B cell (primary cell): ENCODE data around the gene SMAP2.

ENCODE experiments used
- CTCF ChIP-seq: fragments of 200-600 bp; IDR thresholded peaks from one replicate; pipeline ENCODE4 v1.8.0; 2022; ENCODE audit warnings: antibody characterized with exemption, mild to moderate bottlenecking
- EZH2 ChIP-seq: IDR thresholded peaks from 2 replicates; pipeline ENCODE4 v1.6.1; 2012; ENCODE audit warnings: borderline replicate concordance, low read depth, mild to moderate bottlenecking, moderate library complexity, low read length; ENCODE audit not compliant: insufficient read depth, poor library complexity, severe bottlenecking

DNA sequence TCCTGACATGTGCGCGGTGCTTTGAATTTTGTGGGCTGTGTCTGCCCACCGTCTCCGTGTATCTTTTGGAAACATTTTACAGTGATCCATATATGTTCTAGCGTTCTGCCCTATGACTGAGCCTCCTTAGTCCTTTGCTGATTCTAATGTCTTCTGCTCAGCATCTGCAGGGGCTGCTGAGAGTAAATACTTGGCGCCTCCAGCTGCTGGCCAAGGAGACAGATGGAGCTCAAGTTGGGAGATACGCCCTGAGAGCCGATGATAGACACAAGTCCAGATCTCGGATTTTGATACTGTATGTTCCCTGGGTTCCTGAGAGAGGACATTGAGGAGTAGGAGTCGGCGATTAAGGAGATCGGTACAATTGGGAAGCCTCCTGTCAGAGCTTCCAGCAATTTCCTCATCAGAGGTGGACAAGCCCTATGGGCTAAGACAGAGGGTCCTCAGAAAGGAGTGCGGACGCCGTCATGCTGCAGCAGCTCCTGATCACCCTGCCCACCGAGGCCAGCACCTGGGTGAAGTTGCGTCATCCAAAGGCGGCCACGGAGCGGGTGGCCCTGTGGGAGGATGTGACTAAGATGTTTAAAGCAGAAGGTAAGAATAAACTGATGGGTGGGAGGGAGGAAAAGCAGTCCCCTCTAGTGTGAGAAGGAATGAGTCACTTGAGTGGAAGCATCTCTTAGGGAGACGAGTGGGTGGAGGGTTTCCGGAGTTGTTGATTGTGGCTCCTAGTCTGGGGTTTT, 77.1 kb downstream of the SMAP2 start:
- no peak for TF ChIP-seq CTCF
- TF ChIP-seq EZH2, result no peak
